Panc1 (cell line): ENCODE data around the gene PRPF19.

ENCODE experiments used
- CTCF ChIP-seq: fragments of 450-650 bp; IDR thresholded peaks from 2 replicates; pipeline ENCODE4 v1.5.1; 2017; ENCODE audit warnings: mild to moderate bottlenecking
- SIN3A ChIP-seq: IDR thresholded peaks from 2 replicates; pipeline ENCODE4 v1.6.1; 2012; ENCODE audit warnings: low read depth, mild to moderate bottlenecking, low read length, moderate library complexity, borderline replicate concordance; ENCODE audit not compliant: insufficient read depth

- TF ChIP-seq CTCF = no peak
- TF ChIP-seq SIN3A = peak; percentile 99
Measured at GRCh38 chr11:60841797-60842667, 64.4 kb downstream of the PRPF19 start, which contains the start of gene CCDC86.
